ENCODE data around the gene MFN2.

MFN2 gene

GRCh38 chr1:12016182-12016581 lies 35.9 kb downstream of the MFN2 start:
- no peak overlapping the region for H3K4me3 ChIP-seq (ENCODE audit: low read depth, low read length)
- TF ChIP-seq CTCF (IDR thresholded peaks at IDR 0.05; ENCODE audit: low read depth, low read length), result no peak
- no peak for DNase-seq (ENCODE audit: low read depth, low spot score)
- in situ Hi-C loops (cut with HindIII; ENCODE audit: low sequenced_read_pairs), result no loop called here

GRCh38 chr1:12019858-12020509 lies 39.7 kb downstream of the MFN2 start:
- no peak for TF ChIP-seq CTCF (IDR thresholded peaks at IDR 0.05; ENCODE audit: low read depth, low read length)
- in situ Hi-C loops (cut with HindIII; ENCODE audit: low sequenced_read_pairs), result no loop called here
- no peak for DNase-seq (ENCODE audit: low read depth, low spot score)
- H3K4me3 ChIP-seq (ENCODE audit: low read depth, low read length), result peak overlapping the region; percentile 71

GRCh38 chr1:12021616-12022015 lies 41.4 kb downstream of the MFN2 start:
- no peak for TF ChIP-seq CTCF (IDR thresholded peaks at IDR 0.05; ENCODE audit: low read depth, low read length)
- H3K4me3 ChIP-seq (ENCODE audit: low read depth, low read length), result no peak overlapping the region
- DNase-seq (ENCODE audit: low read depth, low spot score), result no peak
- in situ Hi-C loops (cut with HindIII; ENCODE audit: low sequenced_read_pairs), result no loop called here

GRCh38 chr1:12022036-12022435 lies 41.8 kb downstream of the MFN2 start:
- DNase-seq (ENCODE audit: low read depth, low spot score), result no peak
- no peak for TF ChIP-seq CTCF (IDR thresholded peaks at IDR 0.05; ENCODE audit: low read depth, low read length)
- in situ Hi-C loops (cut with HindIII; ENCODE audit: low sequenced_read_pairs), result no loop called here
- no peak overlapping the region for H3K4me3 ChIP-seq (ENCODE audit: low read depth, low read length)

- no peak for TF ChIP-seq CTCF (IDR thresholded peaks at IDR 0.05; ENCODE audit: low read depth, low read length)
- DNase-seq (ENCODE audit: low read depth, low spot score), result no peak
- no peak overlapping the region for H3K4me3 ChIP-seq (ENCODE audit: low read depth, low read length)
- in situ Hi-C loops (cut with HindIII; ENCODE audit: low sequenced_read_pairs), result no loop called here
These were observed 46.3 kb downstream of the MFN2 start for GRCh38 chr1:12026586-12026985.

- DNase-seq (ENCODE audit: low read depth, low spot score), result no peak
- TF ChIP-seq CTCF (IDR thresholded peaks at IDR 0.05; ENCODE audit: low read depth, low read length), result no peak
- in situ Hi-C loops (cut with HindIII; ENCODE audit: low sequenced_read_pairs), result no loop called here
These were observed 48.0 kb downstream of the MFN2 start for GRCh38 chr1:12028248-12028647.

More at GRCh38 chr1:12028248-12028647, 48.0 kb downstream of the MFN2 start:
- no peak overlapping the region for H3K4me3 ChIP-seq (ENCODE audit: low read depth, low read length)

All from astrocyte of the spinal cord (primary cell).